Osteocyte (in vitro differentiated cells): ENCODE data around the gene FAAH. TPM values are rescaled to one million over a fixed set of nuclear protein-coding genes. Genes with fewer than 3 reads are reported as not detected.

Source experiments
- DNase-seq: peaks from one replicate; pipeline ENCODE4 v3.0.0; 2021; ENCODE audit warnings: mixed read lengths; ENCODE audit not compliant: unreplicated experiment; ENCODE audit errors: extremely low spot score
- H3K27ac Mint-ChIP-seq: one replicate; pipeline ENCODE4 v1.8.0; 2021; ENCODE audit warnings: mild to moderate bottlenecking, mixed read lengths; ENCODE audit not compliant: unreplicated experiment
- H3K27me3 Mint-ChIP-seq: one replicate; pipeline ENCODE4 v1.8.0; 2021; ENCODE audit warnings: mixed read lengths; ENCODE audit not compliant: unreplicated experiment
- H3K36me3 Mint-ChIP-seq: one replicate; pipeline ENCODE4 v1.8.0; 2021; ENCODE audit warnings: mixed read lengths; ENCODE audit not compliant: unreplicated experiment
- H3K4me1 Mint-ChIP-seq: one replicate; pipeline ENCODE4 v1.8.0; 2021; ENCODE audit warnings: mixed read lengths; ENCODE audit not compliant: unreplicated experiment
- H3K4me3 Mint-ChIP-seq: one replicate; pipeline ENCODE4 v1.8.0; 2021; ENCODE audit warnings: mild to moderate bottlenecking, moderate library complexity, mixed read lengths; ENCODE audit not compliant: unreplicated experiment
- H3K9me3 Mint-ChIP-seq: one replicate; pipeline ENCODE4 v1.8.0; 2021; ENCODE audit warnings: mixed read lengths; ENCODE audit not compliant: unreplicated experiment
- CTCF ChIP-seq: fragments of 200-600 bp; sonication (generic); IDR thresholded peaks from 2 replicates; pipeline ENCODE4 v1.5.0; 2021; ENCODE audit warnings: antibody characterized with exemption, mild to moderate bottlenecking, moderate library complexity
- total RNA-seq: library from RNA; stranded (reverse); gene quantifications from 2 replicates; pipeline ENCODE4 v1.2.1, GENCODE V29; 2021

FAAH gene
- total RNA-seq, 1 donor from 2014 or later: 15.3 TPM

GRCh38 chr1:46413596-46413985, 19.5 kb downstream of the FAAH start:
- H3K27ac Mint-ChIP-seq: no peak overlapping the region
- H3K9me3 Mint-ChIP-seq: no peaks in the 10 kb centered on the region
- DNase-seq: no peak
- H3K27me3 Mint-ChIP-seq: peaks cover 3% of the 10 kb centered on the region
- no peaks in the 10 kb centered on the region for H3K36me3 Mint-ChIP-seq
- H3K4me1 Mint-ChIP-seq: no peaks in the 10 kb centered on the region
- H3K4me3 Mint-ChIP-seq: no peak overlapping the region
- TF ChIP-seq CTCF: no peak

- no peaks in the 10 kb centered on the region for H3K4me1 Mint-ChIP-seq
- no peaks in the 10 kb centered on the region for H3K9me3 Mint-ChIP-seq
- TF ChIP-seq CTCF: no peak
- no peak for DNase-seq
- no peaks in the 10 kb centered on the region for H3K36me3 Mint-ChIP-seq
- H3K27me3 Mint-ChIP-seq: peaks cover 15% of the 10 kb centered on the region
- H3K4me3 Mint-ChIP-seq: no peak overlapping the region
- H3K27ac Mint-ChIP-seq: no peak overlapping the region
Measured at GRCh38 chr1:46415514-46415913, 21.4 kb downstream of the FAAH start.

- Mint-ChIP-seq H3K27me3 (peaks cover 30% of the 10 kb centered on the region), H3K36me3 (no peaks in the 10 kb centered on the region)
Measured at GRCh38 chr1:46418976-46419375, 24.9 kb downstream of the FAAH start.

GRCh38 chr1:46420533-46420915, 26.4 kb downstream of the FAAH start:
- H3K4me3 Mint-ChIP-seq: no peak overlapping the region
- H3K27ac Mint-ChIP-seq: no peak overlapping the region
- no peak for TF ChIP-seq CTCF
- no peaks in the 10 kb centered on the region for H3K4me1 Mint-ChIP-seq
- peaks cover 34% of the 10 kb centered on the region for H3K27me3 Mint-ChIP-seq
- no peaks in the 10 kb centered on the region for H3K36me3 Mint-ChIP-seq
- no peak for DNase-seq
- H3K9me3 Mint-ChIP-seq: no peaks in the 10 kb centered on the region

More at GRCh38 chr1:46418976-46419375, 24.9 kb downstream of the FAAH start:
- Mint-ChIP-seq H3K9me3 (no peaks in the 10 kb centered on the region), H3K4me3 (no peak overlapping the region), H3K27ac (no peak overlapping the region), H3K4me1 (no peaks in the 10 kb centered on the region)
- DNase-seq: no peak
- no peak for TF ChIP-seq CTCF

GRCh38 chr1:46421739-46422138, 27.6 kb downstream of the FAAH start:
- H3K36me3 Mint-ChIP-seq: no peaks in the 10 kb centered on the region
- H3K9me3 Mint-ChIP-seq: no peaks in the 10 kb centered on the region
- no peak for DNase-seq
- TF ChIP-seq CTCF: no peak
- peaks cover 37% of the 10 kb centered on the region for H3K27me3 Mint-ChIP-seq
- no peak overlapping the region for H3K4me3 Mint-ChIP-seq
- no peaks in the 10 kb centered on the region for H3K4me1 Mint-ChIP-seq
- no peak overlapping the region for H3K27ac Mint-ChIP-seq
